PC-3 (cell line): ENCODE results near the gene EHMT1. TPM values are rescaled to one million over a fixed set of nuclear protein-coding genes. Genes with fewer than 3 reads are reported as not detected.

ENCODE experiments used
- ATAC-seq: fragments of 200-7000 bp; cut with Tn5 transposase; 2 replicates; pipeline ENCODE4 v1.9.1; 2020; ENCODE audit warnings: mild to moderate bottlenecking, moderate library complexity
- BruUV-seq: library from RNA; stranded (reverse); fragments of 400-500 nt; replicated peaks from 2 replicates; lab custom pipeline; 2021; lab: Mats Ljungman, UMichigan
- CTCF ChIA-PET: fragments of 300-600 bp; sonication (Branson Sonifier 250); formaldehyde crosslinking; loops from one replicate; lab custom pipeline; 2022; ENCODE audit warnings: antibody characterized with exemption; lab: Charles Lee
- POLR2A ChIA-PET: fragments of 300-600 bp; sonication (Branson Sonifier 250); formaldehyde crosslinking; loops from one replicate; lab custom pipeline; 2022; ENCODE audit warnings: antibody characterized with exemption; ENCODE audit not compliant: unreplicated experiment; lab: Charles Lee
- DNase-seq: peaks from one replicate; pipeline ENCODE4 v3.0.0-alpha.2; 2015
- H2AFZ ChIP-seq: fragments of 300-600 bp; sonication (generic); 2 replicates; pipeline ENCODE4 v1.6.0; 2016; ENCODE audit warnings: antibody characterized with exemption, low read length
- H3F3A ChIP-seq: fragments of 300-600 bp; sonication (generic); one replicate; pipeline ENCODE4 v1.6.0; 2017; ENCODE audit warnings: antibody characterized with exemption, low read length, control low read depth, mild to moderate bottlenecking; ENCODE audit not compliant: unreplicated experiment
- H3K27ac ChIP-seq: fragments of 300-600 bp; sonication (generic); 2 replicates; pipeline ENCODE4 v1.5.1; 2016; ENCODE audit warnings: mild to moderate bottlenecking, low read length
- H3K27me3 ChIP-seq: fragments of 300-600 bp; sonication (generic); 2 replicates; pipeline ENCODE4 v1.6.1; 2016; ENCODE audit warnings: low read length, mixed read lengths
- H3K36me3 ChIP-seq: fragments of 300-600 bp; sonication (generic); 2 replicates; pipeline ENCODE4 v1.6.1; 2016; ENCODE audit warnings: low read depth, mixed run types, low read length, mixed read lengths
- H3K4me1 ChIP-seq: fragments of 300-600 bp; sonication (generic); 2 replicates; pipeline ENCODE4 v1.5.1; 2016; ENCODE audit warnings: low read length; ENCODE audit not compliant: insufficient read depth
- H3K4me2 ChIP-seq: fragments of 300-600 bp; sonication (generic); 2 replicates; pipeline ENCODE4 v1.6.0; 2016; ENCODE audit warnings: low read length
- H3K4me3 ChIP-seq: fragments of 300-600 bp; sonication (generic); 2 replicates; pipeline ENCODE4 v1.5.1; 2016; ENCODE audit warnings: mild to moderate bottlenecking, low read length, mixed read lengths
- H3K79me2 ChIP-seq: fragments of 300-600 bp; sonication (generic); 2 replicates; pipeline ENCODE4 v1.6.1; 2017; ENCODE audit warnings: low read length, mixed read lengths
- H3K9ac ChIP-seq: fragments of 300-600 bp; sonication (generic); 2 replicates; pipeline ENCODE4 v1.6.0; 2016; ENCODE audit warnings: mild to moderate bottlenecking, low read length
- H3K9me2 ChIP-seq: fragments of 300-600 bp; sonication (generic); replicated peaks from 2 replicates; pipeline ENCODE4 v1.6.1; 2016; ENCODE audit warnings: mixed run types, low read length, mixed read lengths
- H3K9me3 ChIP-seq: fragments of 300-600 bp; sonication (generic); 2 replicates; pipeline ENCODE4 v1.6.1; 2016; ENCODE audit warnings: low read length, mixed read lengths
- H4K20me1 ChIP-seq: fragments of 300-600 bp; sonication (generic); 2 replicates; pipeline ENCODE4 v1.6.1; 2016; ENCODE audit warnings: low read length, mixed read lengths
- CTCF ChIP-seq: fragments of 300-600 bp; sonication (generic); conservative IDR thresholded peaks from 2 replicates; pipeline ENCODE4 v1.5.1; 2017; ENCODE audit warnings: antibody characterized with exemption, low read depth, mild to moderate bottlenecking, low read length
- EZH2 ChIP-seq: fragments of 300-600 bp; sonication (generic); IDR thresholded peaks from one replicate; pipeline ENCODE4 v1.6.1; 2017; ENCODE audit warnings: antibody characterized with exemption, mild to moderate bottlenecking, low read length; ENCODE audit not compliant: unreplicated experiment
- EZH2phosphoT487 ChIP-seq: fragments of 300-600 bp; sonication (generic); IDR thresholded peaks from 2 replicates; pipeline ENCODE4 v1.6.1; 2018; ENCODE audit warnings: mild to moderate bottlenecking, antibody characterized with exemption, low read length, borderline replicate concordance
- intact Hi-C: fragments of 100-400 bp; cut with micrococcal nuclease; formaldehyde crosslinking; loops from 2 replicates; pipeline ENCODE4 v1.9.0; 2023
- total RNA-seq: library from RNA; depleted of rRNA; stranded (reverse); fragments of >200 nt; gene quantifications from 2 replicates; pipeline ENCODE4 v1.2.3, GENCODE V29; 2014

Gene EHMT1
- total RNA-seq, 1 experiment from 2014 or later, result 42.8 TPM

GRCh38 chr9:137801023-137801319 is 182.2 kb downstream of the EHMT1 start:
- no peak overlapping the region for H3K4me3 ChIP-seq
- ChIA-PET CTCF (no interaction called here), POLR2A (no interaction called here)
- no peaks in the 10 kb centered on the region for H4K20me1 ChIP-seq
- no TSS peak for BruUV-seq
- H3K36me3 ChIP-seq, result no peaks in the 10 kb centered on the region
- H3K27ac ChIP-seq, result no peak overlapping the region
- H3K9me2 ChIP-seq, result no peaks in the 10 kb centered on the region
- H3F3A ChIP-seq, result no peaks in the 10 kb centered on the region
- H3K27me3 ChIP-seq, result no peaks in the 10 kb centered on the region
- TF ChIP-seq EZH2, result no peak
- TF ChIP-seq CTCF, result no peak
- TF ChIP-seq EZH2phosphoT487, result no peak
- H2AFZ ChIP-seq, result no peak overlapping the region
- no peaks in the 10 kb centered on the region for H3K9me3 ChIP-seq
- no peaks in the 10 kb centered on the region for H3K79me2 ChIP-seq
- H3K4me2 ChIP-seq, result no peak overlapping the region
- ATAC-seq, result no peak
- no peaks in the 10 kb centered on the region for H3K4me1 ChIP-seq
- DNase-seq, result no peak
- no peak overlapping the region for H3K9ac ChIP-seq
- intact Hi-C loops, result no loop called here

- Histone ChIP-seq H3K9ac (no peak overlapping the region), H3K4me1 (no peaks in the 10 kb centered on the region), H3K79me2 (no peaks in the 10 kb centered on the region), H3K9me2 (no peaks in the 10 kb centered on the region), H3K4me3 (no peak overlapping the region), H2AFZ (no peak overlapping the region), H4K20me1 (no peaks in the 10 kb centered on the region), H3K9me3 (no peaks in the 10 kb centered on the region), H3K36me3 (no peaks in the 10 kb centered on the region), H3K27ac (no peak overlapping the region), H3K27me3 (no peaks in the 10 kb centered on the region), H3K4me2 (no peak overlapping the region), H3F3A (no peaks in the 10 kb centered on the region)
- BruUV-seq, result no TSS peak
- intact Hi-C loops, result no loop called here
- POLR2A ChIA-PET, result no interaction called here
- CTCF ChIA-PET, result no interaction called here
- no peak for ATAC-seq
- TF ChIP-seq EZH2, result no peak
- no peak for TF ChIP-seq EZH2phosphoT487
- TF ChIP-seq CTCF, result no peak
- no peak for DNase-seq
Observed at GRCh38 chr9:137802021-137802420, 183.2 kb downstream of the EHMT1 start.

GRCh38 chr9:137802521-137803243 is 183.9 kb downstream of the EHMT1 start:
- Histone ChIP-seq H3K9me2 (no peaks in the 10 kb centered on the region), H3F3A (no peaks in the 10 kb centered on the region), H3K4me3 (no peak overlapping the region), H3K27ac (no peak overlapping the region), H3K4me1 (no peaks in the 10 kb centered on the region), H3K9me3 (no peaks in the 10 kb centered on the region), H3K79me2 (no peaks in the 10 kb centered on the region), H4K20me1 (no peaks in the 10 kb centered on the region), H3K27me3 (no peaks in the 10 kb centered on the region), H3K36me3 (no peaks in the 10 kb centered on the region), H3K9ac (no peak overlapping the region), H3K4me2 (no peak overlapping the region), H2AFZ (no peak overlapping the region)
- ATAC-seq (no peak), DNase-seq (no peak)
- intact Hi-C loops, result no loop called here
- no TSS peak for BruUV-seq
- POLR2A ChIA-PET, result no interaction called here
- CTCF ChIA-PET, result no interaction called here
- TF ChIP-seq EZH2phosphoT487, result no peak
- TF ChIP-seq CTCF, result no peak
- TF ChIP-seq EZH2, result no peak
